ENCODE measurements around the gene ZNF205.
"Not testable (repeated sequence)": the region's sequence is repeated elsewhere in the genome, so short reads cannot be mapped to it uniquely, and the experiment has no call there.

Gene ZNF205

DNA sequence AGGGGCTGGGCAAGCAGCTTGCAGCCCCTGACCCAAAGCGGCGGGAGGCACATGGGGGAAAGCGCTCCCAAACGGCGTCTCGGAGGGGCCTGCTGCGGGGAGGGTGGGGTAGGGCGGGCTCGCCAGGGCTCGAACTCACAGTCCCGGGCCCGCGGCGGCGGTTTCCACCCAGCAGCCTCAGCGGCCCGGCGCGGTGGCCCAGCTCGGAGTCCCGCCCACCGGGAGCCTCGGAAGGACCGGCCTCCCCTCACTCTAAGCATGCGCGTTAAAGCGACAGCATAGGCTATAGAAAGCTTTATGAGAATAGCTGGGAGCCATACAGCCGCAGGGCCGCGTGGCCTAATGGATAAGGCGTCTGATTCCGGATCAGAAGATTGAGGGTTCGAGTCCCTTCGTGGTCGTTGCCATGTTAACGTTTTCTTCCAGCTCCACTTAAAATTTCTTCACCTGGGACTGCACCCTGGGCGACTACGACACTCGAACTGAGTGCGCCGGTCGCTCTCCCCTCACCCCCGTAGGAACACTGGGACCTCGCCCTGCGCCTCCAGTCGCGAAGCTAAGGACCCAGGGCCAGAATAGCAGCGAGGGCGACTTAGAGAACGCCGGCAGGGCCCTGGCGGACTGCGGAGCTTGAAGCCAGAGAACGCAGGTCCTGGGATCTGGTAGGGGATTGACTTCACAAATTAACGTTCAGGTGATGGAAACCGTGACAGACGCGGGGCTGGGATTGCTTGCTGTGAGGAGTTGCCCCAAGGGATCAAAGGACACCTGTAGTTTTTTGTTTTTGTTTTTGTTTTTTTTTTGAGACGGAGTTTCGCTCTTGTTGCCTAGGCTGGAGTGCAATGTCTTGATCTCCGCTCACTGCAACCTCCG lies 38.2 kb downstream of the ZNF205 start:
- DNase-seq = peak; percentile 84

DNA sequence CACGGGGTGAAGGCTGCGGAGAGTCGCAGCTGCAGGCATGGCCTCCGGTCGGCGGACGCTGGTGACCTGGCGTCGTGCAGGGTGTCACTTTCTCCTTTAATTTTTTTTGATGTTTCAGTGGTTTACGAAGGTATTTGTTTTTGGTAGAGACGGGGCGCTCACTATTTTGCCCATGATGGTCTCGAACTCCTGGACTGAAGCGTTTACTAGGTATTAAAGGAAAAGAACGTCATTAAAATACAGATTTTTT lies 39.6 kb downstream of the ZNF205 start:
- no peak for DNase-seq

DNA sequence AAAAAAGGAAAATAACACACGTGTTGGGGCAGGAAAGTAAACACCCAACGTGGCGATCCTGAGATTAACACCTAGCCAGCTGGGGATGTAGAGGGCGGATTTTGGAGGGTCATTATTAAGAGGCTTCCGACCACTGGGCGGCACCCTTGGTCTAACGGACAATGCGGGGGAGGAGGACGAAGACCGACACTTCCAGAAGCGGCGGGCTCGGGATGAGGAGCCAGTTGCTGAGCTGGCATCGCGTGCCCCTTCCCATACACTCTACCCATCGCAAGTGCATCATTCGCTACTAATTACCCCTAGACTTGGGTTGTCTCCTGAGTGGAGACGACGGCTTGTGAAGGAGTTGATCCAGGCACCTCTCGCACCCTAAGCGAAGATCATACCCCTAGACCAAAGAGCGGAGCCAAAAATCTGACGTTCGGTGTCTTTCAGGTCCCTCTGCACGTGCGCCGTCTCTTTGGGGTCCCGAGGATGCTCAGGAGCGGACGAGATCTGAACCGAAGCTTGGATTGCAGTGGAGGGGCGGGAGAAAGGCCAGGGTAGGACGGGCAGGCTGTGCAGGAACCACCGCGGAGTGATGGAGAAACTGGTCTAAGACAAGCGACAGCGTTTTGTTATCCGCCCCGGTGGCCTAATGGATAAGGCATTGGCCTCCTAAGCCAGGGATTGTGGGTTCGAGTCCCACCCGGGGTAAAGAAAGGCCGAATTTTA lies 40.0 kb downstream of the ZNF205 start:
- peak; percentile 83 for DNase-seq

DNA sequence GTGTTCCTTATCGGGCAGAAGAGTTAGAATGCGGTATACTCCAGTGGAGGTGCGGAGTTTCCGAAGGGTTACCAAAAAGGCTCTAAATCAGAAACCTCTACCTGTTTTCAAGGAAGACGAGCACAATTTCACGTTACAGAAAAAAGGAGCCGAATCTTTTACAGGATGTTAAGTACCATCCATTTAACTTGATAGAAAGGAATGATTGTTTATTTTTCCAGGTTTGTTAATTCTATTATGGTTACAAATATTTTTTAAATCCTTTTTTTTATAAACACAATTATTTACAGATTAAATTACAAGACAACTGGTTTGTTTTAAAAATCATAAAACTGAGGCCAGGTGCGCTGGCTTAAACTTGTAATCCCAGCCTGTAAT lies 40.6 kb downstream of the ZNF205 start:
- DNase-seq = no peak

DNA sequence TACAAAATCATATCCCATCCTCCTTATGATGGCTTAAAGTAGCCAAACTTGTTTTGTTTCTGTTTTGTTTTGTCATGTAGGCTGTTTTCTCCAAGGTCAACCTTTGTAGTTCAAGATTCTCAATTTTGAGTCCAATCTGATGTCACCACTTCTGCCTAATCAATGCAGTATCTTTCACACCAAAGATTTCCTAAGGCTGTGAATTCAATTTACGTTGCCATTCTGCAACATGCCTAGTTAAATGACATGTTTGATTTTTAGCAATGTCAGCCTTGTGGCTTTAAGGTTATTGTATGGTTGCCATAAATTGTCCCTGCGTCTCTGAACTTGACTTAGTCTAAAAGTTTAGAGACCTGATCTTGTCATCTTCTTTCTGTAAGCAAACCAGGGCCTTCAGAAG lies 42.8 kb downstream of the ZNF205 start:
- no peak for DNase-seq

DNA sequence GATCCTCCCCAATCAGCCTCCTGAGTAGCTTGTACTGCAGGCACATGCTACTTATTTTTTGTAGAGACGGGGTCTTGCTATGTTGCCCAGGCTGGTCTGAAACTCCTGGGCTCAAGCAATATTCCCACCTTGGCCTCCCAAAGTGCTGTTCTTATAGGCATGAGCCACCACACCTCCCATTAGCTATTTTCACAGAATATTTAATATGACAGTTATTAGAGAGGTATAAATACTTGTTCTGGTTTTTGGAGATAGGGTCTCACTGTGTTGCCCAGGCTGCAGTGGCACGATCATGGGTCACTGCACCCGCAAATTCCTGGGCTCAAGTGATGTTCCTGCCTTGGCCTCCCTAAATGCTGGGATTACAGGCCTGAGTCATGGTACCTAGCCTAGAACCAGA lies 43.6 kb downstream of the ZNF205 start:
- no peak for DNase-seq

DNA sequence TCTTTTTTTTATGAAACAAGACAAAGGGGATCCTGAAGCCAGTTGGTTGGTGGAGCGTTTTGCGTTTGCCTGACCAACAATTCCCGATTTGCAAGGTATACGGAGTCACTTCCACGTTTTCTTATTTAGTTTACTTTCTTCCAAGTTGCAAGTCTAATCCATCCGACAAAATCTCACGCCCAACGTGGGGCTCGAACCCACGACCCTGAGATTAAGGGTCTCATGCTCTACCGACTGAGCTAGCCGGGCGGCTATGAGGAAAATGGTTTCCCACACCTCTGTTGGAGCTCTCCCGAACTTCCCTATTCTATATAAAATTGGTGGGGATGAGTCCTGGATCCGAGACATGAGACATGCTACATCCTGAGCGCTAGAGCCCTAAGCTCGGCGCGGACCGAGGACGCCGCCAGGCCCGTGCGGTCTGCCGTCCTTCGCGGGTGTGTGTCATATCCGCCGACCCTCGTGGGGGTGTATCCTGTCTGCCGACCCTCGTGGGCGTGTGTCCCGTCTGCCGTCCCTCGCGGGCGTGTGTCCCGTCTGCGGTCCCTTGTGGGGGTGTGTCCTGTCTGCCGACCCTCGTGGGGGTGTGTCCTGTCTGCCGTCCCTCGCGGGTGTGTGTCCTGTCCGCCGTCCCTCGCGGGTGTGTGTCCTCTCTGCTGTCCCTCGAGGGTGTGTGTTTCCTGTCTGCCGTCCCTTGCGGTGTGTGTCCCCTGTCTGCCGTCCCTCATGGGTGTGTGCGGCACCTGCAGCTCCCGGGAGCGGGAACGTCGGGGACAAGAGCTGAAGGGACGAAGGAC lies 45.0 kb downstream of the ZNF205 start:
- DNase-seq = peak; percentile 87

DNA sequence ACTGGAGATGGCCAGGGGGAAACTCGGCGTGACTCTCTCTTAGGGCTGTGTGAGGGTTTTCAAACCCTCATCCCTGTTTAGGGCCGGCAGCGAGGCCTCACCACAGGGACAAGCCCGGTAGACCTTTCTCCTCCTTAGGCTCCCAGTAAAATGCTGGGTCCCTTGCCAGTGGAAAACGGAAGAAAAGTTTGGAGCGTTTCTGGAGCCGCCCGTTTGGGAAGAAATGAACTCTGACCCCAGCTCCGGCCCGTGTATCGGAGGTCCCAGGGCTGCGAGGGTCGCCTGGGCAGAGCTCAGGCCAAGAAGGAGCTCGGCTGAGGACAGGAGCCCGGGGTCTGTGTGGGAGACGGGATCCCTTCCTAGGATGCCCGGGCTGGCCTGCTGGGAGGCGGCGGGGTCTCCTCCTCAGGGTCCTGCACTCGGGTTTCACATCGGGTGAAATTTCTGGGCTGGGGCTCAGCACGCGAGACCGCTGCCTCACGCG lies 45.7 kb downstream of the ZNF205 start:
- no peak for DNase-seq

DNA sequence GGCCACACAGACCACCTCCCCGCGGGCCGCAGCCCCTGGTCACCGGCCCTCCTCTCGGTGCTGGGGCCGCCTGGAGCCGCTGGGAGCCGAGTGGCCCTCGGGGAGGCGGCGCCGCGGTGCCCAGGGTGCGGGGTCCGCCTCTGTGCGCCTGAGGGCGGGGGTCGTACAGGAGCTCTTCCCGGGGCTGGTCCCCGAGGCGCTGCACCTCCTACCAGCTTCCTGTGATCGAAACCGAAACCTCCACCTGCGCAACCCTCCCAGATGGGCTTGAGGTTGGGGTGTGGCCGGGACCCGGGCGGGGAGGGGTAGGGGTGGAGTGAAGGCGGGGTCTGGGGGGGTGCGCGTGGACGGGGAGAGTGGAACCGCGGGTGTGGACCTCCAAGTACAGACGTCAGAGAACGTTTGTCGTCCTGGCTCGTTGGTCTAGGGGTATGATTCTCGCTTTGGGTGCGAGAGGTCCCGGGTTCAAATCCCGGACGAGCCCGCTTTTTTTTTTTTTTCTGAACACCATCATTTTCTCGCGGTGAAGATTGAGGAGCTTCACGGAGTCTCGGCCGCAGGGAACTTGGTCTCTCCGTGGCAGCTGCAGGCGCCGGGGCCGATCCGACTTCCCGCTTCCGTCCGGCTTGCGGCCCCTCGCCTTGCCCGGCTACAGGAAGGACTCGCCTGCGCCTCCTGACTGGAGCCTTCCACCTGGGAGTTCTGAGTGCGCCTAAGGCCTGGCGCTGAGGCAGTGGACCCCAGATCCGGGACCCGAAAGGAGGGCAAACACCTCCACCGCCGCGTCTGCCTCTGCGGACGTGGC lies 46.3 kb downstream of the ZNF205 start:
- peak; percentile 13 for DNase-seq

DNA sequence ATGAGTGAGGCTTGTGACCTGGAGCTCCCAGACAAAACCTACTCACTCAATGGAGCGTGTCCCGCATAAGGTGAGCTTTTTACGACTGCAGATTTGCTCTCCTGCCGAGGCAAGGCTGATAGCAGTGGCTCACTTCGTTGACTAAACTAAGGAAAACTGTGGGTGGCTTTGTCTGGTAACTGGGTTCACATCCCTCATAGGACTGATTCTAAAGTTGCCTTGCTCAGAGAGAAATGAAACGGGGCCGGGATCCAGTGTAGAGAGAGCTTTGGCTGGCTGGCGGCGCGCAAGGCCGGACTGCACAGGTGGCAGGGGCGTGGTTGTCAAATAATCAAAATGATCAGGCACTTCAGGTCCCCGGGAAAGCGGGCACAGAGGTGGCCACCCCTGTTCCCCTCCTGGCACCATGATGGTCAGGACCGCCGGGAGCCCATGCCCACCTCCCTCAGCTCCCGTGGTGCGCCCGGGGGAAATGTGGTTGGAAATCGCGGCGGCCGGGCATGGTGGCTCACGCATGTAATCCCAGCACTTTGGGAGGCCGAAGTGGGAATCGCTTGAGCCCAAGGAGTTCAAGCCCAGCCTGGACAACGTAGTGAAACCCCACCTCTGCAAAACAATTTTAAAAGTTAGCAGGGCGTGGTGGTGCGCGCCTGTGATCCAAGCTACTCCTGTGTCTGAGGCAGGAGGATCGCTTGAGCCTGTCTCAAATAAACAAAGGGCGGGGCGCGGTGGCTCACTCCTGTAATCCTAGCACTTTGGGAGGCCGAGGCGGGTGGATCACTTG lies 49.0 kb downstream of the ZNF205 start:
- peak; percentile 49 for DNase-seq

DNA sequence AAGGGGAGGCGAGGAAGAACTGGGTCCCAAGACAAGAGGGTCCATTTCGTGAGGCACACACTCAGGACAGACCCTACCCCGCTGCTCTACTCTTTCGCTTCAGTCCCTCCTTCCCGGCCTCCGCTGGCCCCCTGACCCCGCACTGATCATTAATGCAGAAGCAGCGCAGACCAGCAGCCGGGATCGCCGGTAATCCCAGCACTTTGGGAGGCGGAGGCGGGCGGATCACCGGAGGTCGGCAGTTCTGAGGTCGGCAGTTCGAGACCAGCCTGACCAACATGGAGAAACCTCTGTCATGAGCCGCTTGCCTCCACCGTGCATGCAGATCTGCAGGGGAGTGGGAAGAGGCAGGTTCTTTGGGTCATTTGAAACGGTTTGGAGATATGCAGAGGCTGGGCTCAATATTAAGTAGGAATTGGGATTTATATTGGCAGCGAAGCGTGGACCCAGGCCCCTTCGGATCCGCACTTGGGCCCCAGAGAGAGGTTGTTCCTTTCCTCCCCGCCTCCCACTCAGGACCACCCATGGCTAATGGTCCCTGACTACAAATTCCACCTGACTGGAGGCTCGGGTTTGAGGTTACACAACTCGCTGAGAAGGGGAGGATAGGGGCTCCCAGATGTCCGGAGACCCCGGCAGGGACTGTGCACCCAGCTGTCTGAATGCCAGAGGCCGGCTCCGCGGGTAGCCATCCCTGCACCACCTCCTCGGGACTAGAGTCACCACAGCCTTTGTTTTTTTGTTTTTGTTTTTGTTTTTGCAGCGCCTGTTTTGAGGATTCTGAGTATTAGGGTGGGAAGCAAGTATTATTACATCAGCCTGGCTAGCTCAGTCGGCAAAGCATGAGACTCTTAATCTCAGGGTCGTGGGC lies 52.0 kb downstream of the ZNF205 start:
- DNase-seq = no peak

DNA sequence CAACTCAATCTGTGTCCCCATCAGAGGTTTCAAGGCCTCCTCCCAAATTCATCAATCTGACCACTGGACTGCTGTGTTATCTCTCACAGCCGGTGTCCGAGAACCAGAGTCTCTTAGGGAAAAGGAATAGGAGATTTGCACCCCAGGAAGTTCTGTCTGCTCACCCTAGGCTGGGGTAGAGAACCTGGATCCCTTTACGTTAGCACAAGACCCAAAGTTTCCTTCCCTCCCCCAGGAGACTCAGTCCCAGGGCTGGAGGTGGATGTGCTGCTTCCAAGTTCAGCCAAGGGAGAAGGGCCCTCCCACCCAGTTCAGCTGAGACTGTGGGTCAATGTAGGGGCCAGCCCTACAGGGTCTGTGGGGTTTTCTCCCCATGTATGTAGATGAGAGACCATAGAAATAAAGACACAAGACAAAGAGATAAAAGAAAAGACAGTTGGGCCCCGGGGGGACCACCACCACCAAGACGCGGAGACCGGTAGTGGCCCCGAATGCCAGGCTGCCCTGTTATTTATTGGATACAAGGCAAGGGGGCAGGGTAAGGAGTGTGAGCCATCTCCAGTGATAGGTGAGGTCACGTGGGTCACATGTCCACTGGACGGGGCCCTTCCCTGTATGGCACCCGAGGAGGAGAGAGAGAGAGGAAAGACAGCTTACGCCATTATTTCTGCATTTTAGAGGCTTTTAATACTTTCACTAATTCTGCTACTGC lies 52.9 kb downstream of the ZNF205 start:
- DNase-seq = no peak

DNA sequence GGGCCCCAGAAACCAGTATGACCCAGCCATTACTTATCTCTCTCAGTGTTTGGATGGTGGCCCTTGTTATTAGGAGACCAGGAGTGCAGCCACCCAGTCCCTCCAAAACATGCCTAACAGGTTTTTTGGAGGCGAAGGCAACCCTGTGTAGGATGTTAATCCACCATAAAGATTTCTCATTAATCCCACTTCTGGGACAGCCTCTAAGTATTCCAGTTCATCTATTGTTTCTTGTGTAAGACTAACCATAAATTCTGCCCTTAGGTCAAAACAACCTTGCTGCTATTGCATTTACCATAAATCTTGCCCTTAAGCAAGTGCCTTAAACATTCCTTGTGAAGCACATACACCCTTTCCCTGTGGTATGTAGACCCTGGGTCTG lies 54.1 kb downstream of the ZNF205 start:
- DNase-seq = no peak

DNA sequence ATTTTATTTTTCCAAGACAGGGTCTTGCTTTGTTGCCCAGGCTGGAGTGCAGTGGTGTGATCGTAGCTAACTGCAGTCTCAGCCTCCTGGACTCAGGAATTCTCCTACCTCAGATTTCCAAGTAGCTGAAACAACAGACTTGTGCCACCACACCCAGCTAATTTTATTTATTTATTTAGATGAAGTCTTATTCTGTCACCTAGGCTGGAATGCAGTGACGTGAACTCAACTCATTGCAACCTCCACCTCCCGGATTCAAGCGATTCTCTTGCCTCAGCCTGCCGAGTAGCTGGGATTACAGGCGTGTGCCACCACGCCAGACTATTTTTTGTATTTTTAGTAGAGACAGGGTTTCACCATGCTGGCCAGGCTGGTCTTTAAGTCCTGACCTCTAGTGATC lies 56.3 kb downstream of the ZNF205 start:
- not testable (repeated sequence) for DNase-seq
